Breast epithelium (tissue), 4 donors: ENCODE data around the gene SPTLC2. TPM values are rescaled to one million over a fixed set of nuclear protein-coding genes. Genes with fewer than 3 reads are reported as not detected.
"Not testable (repeated sequence)": the region's sequence is repeated elsewhere in the genome, so short reads cannot be mapped to it uniquely, and the experiment has no call there.

Source experiments
- DNase-seq, 2 donors: peaks; one replicate each; pipeline ENCODE4 v3.0.0-alpha.2; 2019; ENCODE audit warnings: low spot score in 2 of 2
- H3K27ac ChIP-seq, 2 donors: fragments of 200-600 bp; sonication (generic) in 1 of 2; one replicate each; pipeline ENCODE4 v1.5.1; 2016 to 2019; ENCODE audit warnings: mild to moderate bottlenecking in 1 of 2
- H3K27me3 ChIP-seq, 2 donors: fragments of 200-600 bp; sonication (generic) in 1 of 2; one replicate each; pipeline versions ENCODE4 v1.5.1 to v1.6.0; 2017 to 2019; ENCODE audit warnings: control low read depth in 1 of 2, mild to moderate bottlenecking in 1 of 2
- H3K36me3 ChIP-seq: fragments of 200-600 bp; one replicate; pipeline ENCODE4 v1.5.1; 2019
- H3K4me1 ChIP-seq, 2 donors: fragments of 200-600 bp; sonication (generic); one replicate each; pipeline ENCODE4 v1.5.1; 2016 to 2019; ENCODE audit warnings: control low read depth in 1 of 2
- H3K4me3 ChIP-seq, 3 donors: fragments of 200-600 bp; sonication (generic); 1 replicate in 2 of 3; 2 replicates in 1 of 3; pipeline ENCODE4 v1.5.1; 2016 to 2019; ENCODE audit warnings: mild to moderate bottlenecking in 3 of 3, moderate library complexity in 2 of 3
- H3K9me3 ChIP-seq, 2 donors: fragments of 200-600 bp; sonication (generic) in 1 of 2; one replicate each; pipeline ENCODE4 v1.5.1; 2016 to 2019; ENCODE audit warnings: control low read depth in 1 of 2
- POLR2A ChIP-seq: fragments of 450-650 bp; IDR thresholded peaks from one replicate; pipeline ENCODE4 v1.6.1; 2016; ENCODE audit warnings: antibody characterized with exemption, mild to moderate bottlenecking, moderate library complexity
- POLR2AphosphoS5 ChIP-seq, 3 donors: sonication (generic); formaldehyde crosslinking; IDR thresholded peaks; one replicate each; pipeline ENCODE4 v1.6.1; 2017; ENCODE audit warnings: antibody characterized with exemption in 3 of 3
- intact Hi-C: fragments of 100-400 bp; cut with DNase I; formaldehyde crosslinking; loops from one replicate; pipeline ENCODE4 v1.15.1; 2023; ENCODE audit warnings: low total_unique reads
- total RNA-seq, 3 donors: library from RNA; depleted of rRNA; stranded (reverse); fragments of >200 nt; gene quantifications; one replicate each; pipeline ENCODE4 v1.1.0, GENCODE V29; 2016
- TF ChIP-seq, protein P1 (sequence below), 3 donors: fragments of 450-650 bp; IDR thresholded peaks; one replicate each; pipeline ENCODE4 v1.5.1; 2016 to 2017; ENCODE audit warnings: antibody characterized with exemption in 3 of 3, mild to moderate bottlenecking in 3 of 3, moderate library complexity in 3 of 3

SPTLC2 gene
- total RNA-seq, 3 donors from 2014 or later = 31.2 to 47.2 (median 42.6) TPM

DNA sequence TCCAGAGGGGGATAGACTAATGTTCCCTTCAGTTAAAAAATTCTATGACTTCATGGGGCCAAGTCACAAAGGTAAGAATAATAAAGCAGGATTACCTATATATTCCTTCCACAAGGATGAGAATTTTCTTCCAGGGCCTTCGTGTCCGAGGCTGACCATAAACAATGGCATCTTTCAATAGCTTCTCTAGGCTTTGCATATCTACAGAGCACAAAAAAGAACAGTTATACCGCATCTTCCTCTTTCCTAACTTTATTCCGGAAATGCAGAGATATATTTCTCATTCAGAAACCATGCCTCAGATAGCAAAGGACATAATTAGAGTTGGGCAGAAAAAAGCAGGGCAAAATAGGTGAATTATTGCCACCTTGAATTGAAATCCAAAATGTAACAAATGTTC lies 59.5 kb downstream of the SPTLC2 start:
- no peak overlapping the region for H3K4me3 ChIP-seq
- no peaks in the 10 kb centered on the region for H3K27me3 ChIP-seq
- H3K36me3 ChIP-seq = no peaks in the 10 kb centered on the region
- H3K27ac ChIP-seq = no peak overlapping the region
- H3K4me1 ChIP-seq = no peaks in the 10 kb centered on the region
- no peaks in the 10 kb centered on the region for H3K9me3 ChIP-seq
- intact Hi-C loops = no loop called here
- no peak for DNase-seq
- TF ChIP-seq POLR2AphosphoS5 (IDR thresholded peaks at IDR 0.05) (no peak), POLR2A (no peak)

GRCh38 chr14:77554816-77555599 lies 61.4 kb downstream of the SPTLC2 start:
- H3K9me3 ChIP-seq = no peaks in the 10 kb centered on the region
- peak overlapping the region in 1 of 2 donors; percentile 19 for H3K27ac ChIP-seq
- H3K4me1 ChIP-seq = no peaks in the 10 kb centered on the region
- H3K4me3 ChIP-seq = no peak overlapping the region
- no peaks in the 10 kb centered on the region for H3K27me3 ChIP-seq
- no peaks in the 10 kb centered on the region for H3K36me3 ChIP-seq
- TF ChIP-seq POLR2A = no peak
- TF ChIP-seq, protein P1, sequence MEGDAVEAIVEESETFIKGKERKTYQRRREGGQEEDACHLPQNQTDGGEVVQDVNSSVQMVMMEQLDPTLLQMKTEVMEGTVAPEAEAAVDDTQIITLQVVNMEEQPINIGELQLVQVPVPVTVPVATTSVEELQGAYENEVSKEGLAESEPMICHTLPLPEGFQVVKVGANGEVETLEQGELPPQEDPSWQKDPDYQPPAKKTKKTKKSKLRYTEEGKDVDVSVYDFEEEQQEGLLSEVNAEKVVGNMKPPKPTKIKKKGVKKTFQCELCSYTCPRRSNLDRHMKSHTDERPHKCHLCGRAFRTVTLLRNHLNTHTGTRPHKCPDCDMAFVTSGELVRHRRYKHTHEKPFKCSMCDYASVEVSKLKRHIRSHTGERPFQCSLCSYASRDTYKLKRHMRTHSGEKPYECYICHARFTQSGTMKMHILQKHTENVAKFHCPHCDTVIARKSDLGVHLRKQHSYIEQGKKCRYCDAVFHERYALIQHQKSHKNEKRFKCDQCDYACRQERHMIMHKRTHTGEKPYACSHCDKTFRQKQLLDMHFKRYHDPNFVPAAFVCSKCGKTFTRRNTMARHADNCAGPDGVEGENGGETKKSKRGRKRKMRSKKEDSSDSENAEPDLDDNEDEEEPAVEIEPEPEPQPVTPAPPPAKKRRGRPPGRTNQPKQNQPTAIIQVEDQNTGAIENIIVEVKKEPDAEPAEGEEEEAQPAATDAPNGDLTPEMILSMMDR (IDR thresholded peaks at IDR 0.05) = no peak
- no peak for TF ChIP-seq POLR2AphosphoS5 (IDR thresholded peaks at IDR 0.05)
- intact Hi-C loops = no loop called here
- no peak for DNase-seq

GRCh38 chr14:77554207-77554606 lies 62.2 kb downstream of the SPTLC2 start:
- Histone ChIP-seq H3K36me3 (no peaks in the 10 kb centered on the region), H3K27ac (no peak overlapping the region), H3K4me3 (no peak overlapping the region), H3K27me3 (no peaks in the 10 kb centered on the region), H3K9me3 (no peaks in the 10 kb centered on the region), H3K4me1 (no peaks in the 10 kb centered on the region)
- TF ChIP-seq, protein P1 (IDR thresholded peaks at IDR 0.05) = no peak
- no peak for TF ChIP-seq POLR2A
- DNase-seq = no peak
- intact Hi-C loops = no loop called here

DNA sequence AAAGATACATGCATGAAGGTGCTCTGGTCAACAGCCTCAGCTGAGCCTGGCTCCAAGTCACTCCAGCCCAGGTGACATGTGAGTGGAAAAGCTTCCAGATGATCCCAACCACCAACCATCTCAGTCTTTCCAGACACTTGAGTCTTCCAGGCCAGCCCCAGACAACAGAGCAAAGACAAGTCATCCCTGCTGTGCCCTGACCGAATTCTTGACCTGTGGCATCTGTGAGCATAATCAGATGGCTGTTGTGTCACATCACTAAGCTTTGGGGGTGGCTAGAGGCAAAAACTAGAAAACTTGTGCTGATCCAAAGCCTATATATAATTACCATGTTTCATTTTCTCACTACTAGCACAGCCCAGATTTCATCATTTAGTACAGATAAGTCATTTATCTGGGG lies 67.0 kb downstream of the SPTLC2 start:
- H3K27me3 ChIP-seq = no peaks in the 10 kb centered on the region
- TF ChIP-seq, protein P1 (IDR thresholded peaks at IDR 0.05) = no peak
- TF ChIP-seq POLR2A = no peak
- no peak for TF ChIP-seq POLR2AphosphoS5 (IDR thresholded peaks at IDR 0.05)
- intact Hi-C loops = no loop called here
- no peak overlapping the region for H3K27ac ChIP-seq
- H3K36me3 ChIP-seq = no peaks in the 10 kb centered on the region
- H3K4me1 ChIP-seq = no peaks in the 10 kb centered on the region
- H3K4me3 ChIP-seq = no peak overlapping the region
- no peak for DNase-seq
- no peaks in the 10 kb centered on the region for H3K9me3 ChIP-seq

DNA sequence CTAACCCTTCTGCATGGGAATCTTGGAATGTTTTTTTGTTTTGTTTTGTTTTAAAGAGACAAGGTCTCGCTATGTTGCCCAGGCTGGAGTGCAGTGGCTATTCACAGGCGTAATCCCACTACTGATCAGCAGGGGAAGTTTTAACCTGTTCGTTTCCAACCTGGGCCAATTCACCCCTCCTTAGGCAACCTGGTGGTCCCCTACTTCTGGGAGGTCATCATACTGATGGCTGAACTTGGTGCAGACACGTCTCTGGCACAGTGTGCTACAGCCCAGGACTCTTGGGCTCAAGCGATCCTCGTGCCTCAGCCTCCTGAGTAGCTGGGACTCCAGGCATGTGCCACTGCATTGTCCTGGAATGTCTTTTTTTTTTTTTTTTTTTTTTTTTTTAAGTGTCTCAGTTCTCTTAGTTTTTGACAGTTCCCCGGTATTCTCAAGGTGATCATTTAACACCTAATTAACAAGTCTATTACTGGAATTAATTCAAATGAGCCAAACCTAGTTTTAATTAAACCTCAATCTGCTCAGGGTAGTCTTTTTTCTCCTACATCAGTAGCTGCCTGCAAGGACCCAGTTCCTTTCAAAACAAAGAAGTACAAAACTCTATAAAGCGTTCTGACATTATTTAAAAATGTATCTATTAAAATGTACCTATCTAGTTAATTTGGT lies 68.8 kb downstream of the SPTLC2 start:
- intact Hi-C loops = no loop called here
- Histone ChIP-seq H3K4me1 (no peaks in the 10 kb centered on the region), H3K27ac (no peak overlapping the region), H3K4me3 (no peak overlapping the region), H3K27me3 (no peaks in the 10 kb centered on the region), H3K9me3 (no peaks in the 10 kb centered on the region), H3K36me3 (no peaks in the 10 kb centered on the region)
- DNase-seq = no peak
- TF ChIP-seq, protein P1 (IDR thresholded peaks at IDR 0.05) = no peak
- no peak for TF ChIP-seq POLR2A
- no peak for TF ChIP-seq POLR2AphosphoS5 (IDR thresholded peaks at IDR 0.05)

GRCh38 chr14:77545171-77545570 lies 71.3 kb downstream of the SPTLC2 start:
- H3K4me3 ChIP-seq, H3K9me3 ChIP-seq, intact Hi-C loops, DNase-seq, H3K4me1 ChIP-seq, H3K27ac ChIP-seq, H3K27me3 ChIP-seq, H3K36me3 ChIP-seq: not testable (repeated sequence)
